HG02973 (cell line): ENCODE measurements around the gene ZNF431.
"Not testable (repeated sequence)": the region's sequence is repeated elsewhere in the genome, so short reads cannot be mapped to it uniquely, and the experiment has no call there.

Experiments used
- ATAC-seq: cut with Tn5 transposase; IDR thresholded peaks from one replicate; pipeline ENCODE4 v1.9.1; 2021; ENCODE audit warnings: moderate library complexity; ENCODE audit not compliant: unreplicated experiment

ZNF431 gene

DNA sequence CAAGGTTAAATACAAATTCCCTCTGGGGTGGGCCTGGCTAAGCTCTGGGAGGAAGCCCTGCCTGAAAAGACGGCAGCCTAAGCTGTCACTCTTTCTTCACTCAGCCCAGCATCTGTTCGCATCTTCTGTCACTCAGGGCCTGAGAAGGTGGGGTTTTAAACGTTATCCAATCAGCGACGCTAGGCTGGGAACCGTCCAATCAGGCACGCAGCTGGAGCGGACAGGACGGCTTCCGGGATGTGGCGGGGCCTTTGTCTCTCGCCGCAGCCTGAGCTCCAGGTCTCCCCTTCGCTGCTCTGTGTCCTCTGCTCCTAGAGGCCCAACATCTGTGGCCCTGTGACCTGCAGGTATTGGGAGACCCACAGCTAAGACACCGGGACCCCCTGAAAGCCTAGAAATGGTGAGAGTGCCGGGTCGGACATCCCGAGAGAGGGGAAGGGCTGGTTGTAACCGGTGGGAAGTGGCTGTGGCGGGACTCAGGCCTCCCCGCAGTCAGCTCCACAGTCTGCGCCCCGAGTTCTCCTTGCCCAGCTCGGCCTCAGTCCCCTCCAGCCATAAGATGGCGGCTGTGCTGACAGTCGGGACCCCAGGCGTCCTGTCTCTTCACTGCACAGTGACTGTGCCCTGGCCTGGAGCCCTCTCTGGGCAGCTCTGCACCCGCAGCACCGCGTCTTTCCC, at the start of gene ZNF431:
ZNF431 (plus strand) TSS at position 254 of the 678 bp plus-strand sequence; CDS start at position 398, 144 bp downstream.
- ATAC-seq, result peak; percentile 98

DNA sequence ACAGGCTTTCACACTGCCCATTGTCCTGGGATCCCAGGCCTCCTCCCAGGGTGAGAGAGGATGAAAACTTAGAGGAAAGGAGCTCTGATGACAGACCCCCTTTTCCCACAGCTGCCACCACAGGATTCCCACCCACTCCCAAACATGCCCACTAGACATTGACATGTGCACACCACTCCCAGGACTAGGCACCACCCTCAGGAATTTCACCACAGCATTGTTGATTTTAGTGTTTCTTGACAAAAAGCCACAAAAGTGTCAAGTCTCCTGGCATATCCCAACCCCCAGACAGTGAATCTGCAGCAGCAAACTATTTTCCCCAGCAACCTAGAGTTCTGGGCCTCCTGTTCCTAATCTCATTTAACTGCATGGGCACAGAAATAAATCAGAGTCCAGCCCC, 49.7 kb upstream of the ZNF431 start:
- no peak for ATAC-seq

DNA sequence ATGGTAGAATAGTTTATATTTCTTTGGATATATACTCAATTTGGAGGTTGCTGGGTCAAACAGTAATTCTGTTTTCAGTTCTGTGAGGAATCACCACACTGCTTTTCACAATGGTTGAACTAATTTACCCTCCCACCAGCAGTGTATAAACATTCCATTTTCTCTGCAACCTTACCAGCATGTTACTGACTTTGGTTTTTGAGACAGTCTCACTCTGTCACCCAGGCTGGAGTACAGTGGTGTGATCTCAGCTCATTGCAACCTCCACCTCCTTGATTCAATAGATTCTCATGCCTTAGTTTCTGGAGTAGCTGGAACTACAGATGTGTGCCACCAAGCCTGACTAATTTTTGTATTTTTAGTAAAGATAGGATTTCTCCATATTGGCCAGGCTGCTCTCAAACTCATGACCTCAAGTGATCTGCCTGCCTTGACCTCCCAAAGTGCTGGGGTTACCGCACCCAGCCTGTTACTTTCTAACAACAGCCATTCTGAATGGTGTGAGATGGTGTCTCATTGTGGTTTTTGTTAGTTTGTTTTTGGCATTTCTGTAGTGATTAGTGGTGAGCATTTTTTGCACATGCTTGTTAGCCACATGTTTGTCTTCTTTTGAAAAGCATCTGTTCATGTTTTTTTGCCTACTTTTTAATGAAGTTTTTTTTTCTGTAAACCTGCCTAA, 47.4 kb upstream of the ZNF431 start:
- no peak for ATAC-seq

GRCh38 chr19:21098291-21098690, 43.5 kb upstream of the ZNF431 start:
- no peak for ATAC-seq

- no peak for ATAC-seq
Measured at GRCh38 chr19:21101521-21102242, 40.2 kb upstream of the ZNF431 start.

DNA sequence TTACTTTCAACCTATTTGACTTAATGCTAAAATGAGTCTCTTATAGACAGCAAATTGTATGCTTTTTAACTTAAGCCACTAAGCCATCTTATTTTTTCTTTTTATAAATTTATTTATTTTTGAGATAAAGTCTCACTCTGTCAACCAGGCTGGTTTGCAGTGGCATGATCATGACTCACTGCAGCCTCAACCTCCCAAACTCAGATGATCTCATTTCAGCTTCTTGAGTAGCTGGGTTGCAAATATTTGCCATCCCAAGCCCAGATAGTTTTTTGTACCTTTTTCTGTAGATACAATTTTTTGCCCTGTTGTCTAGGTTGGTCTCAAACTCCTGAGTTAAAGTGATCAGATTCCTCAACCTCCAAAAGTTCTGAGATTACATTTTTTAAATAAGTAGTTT, 32.7 kb upstream of the ZNF431 start:
- no peak for ATAC-seq

GRCh38 chr19:21110183-21110582, 31.7 kb upstream of the ZNF431 start:
- ATAC-seq, result no peak

- ATAC-seq, result no peak
Measured at GRCh38 chr19:21115430-21115829, 26.4 kb upstream of the ZNF431 start.

DNA sequence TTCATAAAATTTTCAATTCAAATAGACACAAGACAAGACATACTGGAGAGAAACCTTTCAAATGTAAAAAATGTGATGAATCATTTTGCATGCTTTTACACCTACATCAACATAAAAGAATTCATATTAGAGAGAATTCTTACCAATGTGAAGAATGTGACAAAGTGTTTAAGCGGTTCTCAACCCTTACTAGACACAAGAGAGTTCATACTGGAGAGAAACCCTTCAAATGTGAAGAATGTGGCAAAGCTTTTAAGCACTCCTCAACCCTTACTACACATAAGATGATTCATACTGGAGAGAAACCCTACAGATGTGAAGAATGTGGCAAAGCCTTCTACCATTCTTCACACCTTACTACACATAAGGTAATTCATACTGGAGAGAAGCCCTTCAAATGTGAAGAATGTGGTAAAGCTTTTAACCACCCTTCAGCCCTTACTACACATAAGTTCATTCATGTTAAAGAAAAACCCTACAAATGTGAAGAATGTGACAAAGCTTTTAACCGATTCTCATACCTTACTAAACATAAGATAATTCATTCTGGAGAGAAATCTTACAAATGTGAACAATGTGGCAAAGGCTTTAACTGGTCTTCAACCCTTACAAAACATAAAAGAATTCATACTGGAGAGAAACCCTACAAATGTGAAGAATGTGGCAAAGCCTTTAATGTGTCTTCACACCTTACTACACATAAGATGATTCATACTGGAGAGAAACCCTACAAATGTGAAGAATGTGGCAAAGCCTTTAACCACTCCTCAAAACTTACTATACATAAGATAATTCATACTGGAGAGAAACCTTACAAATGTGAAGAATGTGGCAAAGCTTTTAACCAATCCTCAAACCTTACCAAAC, 24.6 kb upstream of the ZNF431 start:
- ATAC-seq, result no peak

GRCh38 chr19:21126078-21126477, 15.8 kb upstream of the ZNF431 start:
- no peak for ATAC-seq

DNA sequence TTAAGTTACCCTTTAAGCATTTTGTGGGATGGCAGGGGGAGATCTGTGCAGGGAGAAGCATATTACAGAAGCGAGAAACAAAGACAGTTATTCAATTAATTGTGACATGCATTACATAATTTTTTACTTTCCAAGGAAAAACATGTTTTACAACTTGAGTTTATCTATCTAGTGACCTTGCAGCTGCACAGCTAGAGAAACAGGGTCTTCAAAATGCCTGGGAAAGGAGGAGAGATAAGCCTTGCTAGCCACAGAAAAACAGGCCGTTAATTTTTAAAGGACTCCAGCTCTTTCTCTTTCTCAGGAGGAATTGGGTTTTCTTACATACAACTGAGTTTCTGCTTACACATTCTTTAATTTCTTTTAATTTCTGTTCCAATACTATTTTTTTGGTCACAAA, 14.8 kb upstream of the ZNF431 start:
- no peak for ATAC-seq

- ATAC-seq, result no peak
Measured at GRCh38 chr19:21127898-21128297, 13.9 kb upstream of the ZNF431 start.

GRCh38 chr19:21128901-21129698, 12.7 kb upstream of the ZNF431 start:
- ATAC-seq, result no peak

GRCh38 chr19:21130097-21130775, 11.6 kb upstream of the ZNF431 start:
- ATAC-seq, result no peak

GRCh38 chr19:21133633-21134032, 8.2 kb upstream of the ZNF431 start:
- no peak for ATAC-seq

DNA sequence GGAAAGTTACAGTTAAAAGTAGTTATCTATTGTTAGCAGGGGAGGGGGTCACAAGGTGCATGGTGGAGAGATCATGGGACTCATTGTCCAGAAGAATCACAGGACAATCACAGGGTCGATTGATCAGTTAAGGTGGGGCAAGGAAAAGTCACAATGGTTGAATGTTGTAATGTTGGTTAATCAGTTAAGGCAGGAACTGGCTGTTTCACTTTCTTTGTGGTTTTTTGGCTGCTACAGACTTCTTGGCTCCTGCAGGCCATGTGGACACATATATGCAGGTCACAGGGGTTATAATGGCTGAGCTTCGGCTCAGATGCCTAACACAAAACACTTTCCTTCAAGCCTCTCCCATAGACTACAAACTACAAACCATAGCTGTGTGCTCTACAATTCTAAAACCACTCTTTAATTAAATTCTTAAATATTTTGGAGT, 6.9 kb upstream of the ZNF431 start:
- ATAC-seq, result no peak

DNA sequence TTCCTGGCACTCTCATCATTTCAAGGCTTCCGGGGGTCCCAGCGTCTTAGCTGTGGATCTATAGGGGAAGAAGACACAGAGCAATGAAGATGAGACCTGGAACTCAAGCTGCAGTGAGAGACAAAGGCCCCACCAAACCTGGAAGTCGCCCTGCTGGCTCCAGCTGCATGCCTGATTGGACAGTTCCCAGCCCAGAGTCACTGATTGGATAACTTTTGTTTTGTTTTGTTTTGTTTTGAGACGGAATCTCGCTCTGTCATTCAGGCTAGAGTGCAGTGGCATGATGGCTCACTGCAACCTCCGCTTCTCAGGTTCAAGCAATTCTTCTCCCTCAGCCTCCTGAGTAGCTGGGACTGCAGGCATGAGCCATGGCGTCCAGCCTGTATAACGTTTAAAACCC, 6.4 kb upstream of the ZNF431 start:
- ATAC-seq, result no peak

GRCh38 chr19:21138130-21138529, 3.7 kb upstream of the ZNF431 start:
- ATAC-seq, result no peak

DNA sequence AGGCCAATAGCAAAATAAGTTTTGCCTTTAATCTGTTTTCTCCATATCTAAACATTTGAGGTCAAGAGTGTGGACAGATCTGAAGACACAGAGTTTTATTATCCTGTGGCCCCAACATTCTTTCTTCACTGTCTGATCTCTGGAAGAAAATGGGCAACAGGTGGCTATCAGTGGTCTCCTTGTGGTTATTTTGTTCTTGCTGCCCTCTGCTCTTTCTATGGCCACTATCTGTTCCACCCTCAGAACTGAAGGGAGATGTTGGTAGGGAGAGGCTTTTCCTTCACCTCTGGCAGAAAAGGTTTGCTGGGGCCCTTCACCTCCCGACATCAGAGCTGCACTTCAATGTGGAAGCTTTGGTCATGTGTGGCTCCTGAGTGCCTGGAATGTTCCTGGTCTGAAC, 834 bp upstream of the ZNF431 start:
- not testable (repeated sequence) for ATAC-seq

DNA sequence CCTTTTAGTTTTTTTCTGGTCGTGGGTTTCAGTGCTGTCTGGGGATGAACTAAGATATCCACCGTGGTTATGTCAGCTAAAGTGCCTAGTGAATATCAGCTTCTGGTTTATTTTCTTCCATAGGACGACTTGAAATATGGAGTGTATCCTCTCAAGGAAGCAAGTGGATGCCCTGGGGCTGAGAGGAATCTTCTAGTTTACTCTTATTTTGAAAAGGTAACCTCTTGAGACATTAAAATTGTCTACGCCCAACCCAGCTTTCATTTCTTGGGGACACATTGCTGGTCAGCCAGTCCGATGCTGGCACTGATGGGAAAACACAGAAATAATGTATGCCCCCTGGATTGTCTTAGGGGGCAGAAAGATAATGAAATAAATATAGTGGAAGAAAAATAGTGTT, 1.6 kb downstream of the ZNF431 start:
- no peak for ATAC-seq
